ENCODE results near the gene JPH3.

The JPH3 gene

GRCh38 chr16:87602001-87602775 lies at the start of gene JPH3:
Gene JPH3 (plus strand): TSS chr16:87602508. CDS start chr16:87603147, 639 bp downstream.
- FAIRE-seq (peak; percentile 85), DNase-seq (ENCODE audit: insufficient read length, low spot score) (peak; percentile 87)

- DNase-seq (ENCODE audit: insufficient read length, low spot score) (no peak), FAIRE-seq (peak; percentile 13)
Observed at GRCh38 chr16:87552772-87553573, 49.3 kb upstream of the JPH3 start.

- DNase-seq (ENCODE audit: insufficient read length, low spot score) (no peak), FAIRE-seq (no peak)
Observed at GRCh38 chr16:87554754-87555427, 47.4 kb upstream of the JPH3 start.

GRCh38 chr16:87555647-87556046 lies 46.7 kb upstream of the JPH3 start:
- FAIRE-seq (no peak), DNase-seq (ENCODE audit: insufficient read length, low spot score) (no peak)

GRCh38 chr16:87556941-87557459 lies 45.3 kb upstream of the JPH3 start:
- DNase-seq (ENCODE audit: insufficient read length, low spot score) = no peak
- FAIRE-seq = no peak

GRCh38 chr16:87558682-87559081 lies 43.6 kb upstream of the JPH3 start:
- DNase-seq (ENCODE audit: insufficient read length, low spot score) (no peak), FAIRE-seq (peak; percentile 80)

GRCh38 chr16:87559945-87560344 lies 42.4 kb upstream of the JPH3 start:
- DNase-seq (ENCODE audit: insufficient read length, low spot score) (no peak), FAIRE-seq (no peak)

- no peak for DNase-seq (ENCODE audit: insufficient read length, low spot score)
- FAIRE-seq = no peak
Observed at GRCh38 chr16:87560428-87561199, 41.7 kb upstream of the JPH3 start.

GRCh38 chr16:87561200-87562105 lies 40.9 kb upstream of the JPH3 start:
- FAIRE-seq = no peak
- DNase-seq (ENCODE audit: insufficient read length, low spot score) = no peak

GRCh38 chr16:87562201-87562600 lies 40.1 kb upstream of the JPH3 start:
- no peak for FAIRE-seq
- DNase-seq (ENCODE audit: insufficient read length, low spot score) = no peak

- DNase-seq (ENCODE audit: insufficient read length, low spot score) (no peak), FAIRE-seq (no peak)
Observed at GRCh38 chr16:87563022-87563421, 39.3 kb upstream of the JPH3 start.

GRCh38 chr16:87563714-87564523 lies 38.4 kb upstream of the JPH3 start:
- FAIRE-seq (peak; percentile 99), DNase-seq (ENCODE audit: insufficient read length, low spot score) (no peak)

- no peak for DNase-seq (ENCODE audit: insufficient read length, low spot score)
- FAIRE-seq = no peak
Observed at GRCh38 chr16:87564524-87564778, 37.9 kb upstream of the JPH3 start.

- DNase-seq (ENCODE audit: insufficient read length, low spot score) (no peak), FAIRE-seq (peak; percentile 49)
Observed at GRCh38 chr16:87569601-87570571, 32.4 kb upstream of the JPH3 start.

GRCh38 chr16:87570572-87570937 lies 31.8 kb upstream of the JPH3 start:
- FAIRE-seq = no peak
- no peak for DNase-seq (ENCODE audit: insufficient read length, low spot score)

GRCh38 chr16:87570938-87571867 lies 31.1 kb upstream of the JPH3 start:
- DNase-seq (ENCODE audit: insufficient read length, low spot score) (no peak), FAIRE-seq (no peak)

GRCh38 chr16:87571868-87572244 lies 30.5 kb upstream of the JPH3 start:
- FAIRE-seq = no peak
- no peak for DNase-seq (ENCODE audit: insufficient read length, low spot score)

Measured in HTR-8/SVneo (cell line).